KG1 (cell line): ENCODE data around the gene JCHAIN.

Experiments
- DNase-seq: peaks from one replicate; lab custom pipeline; 2025; lab: John Stamatoyannopoulos, UW

JCHAIN gene

DNA sequence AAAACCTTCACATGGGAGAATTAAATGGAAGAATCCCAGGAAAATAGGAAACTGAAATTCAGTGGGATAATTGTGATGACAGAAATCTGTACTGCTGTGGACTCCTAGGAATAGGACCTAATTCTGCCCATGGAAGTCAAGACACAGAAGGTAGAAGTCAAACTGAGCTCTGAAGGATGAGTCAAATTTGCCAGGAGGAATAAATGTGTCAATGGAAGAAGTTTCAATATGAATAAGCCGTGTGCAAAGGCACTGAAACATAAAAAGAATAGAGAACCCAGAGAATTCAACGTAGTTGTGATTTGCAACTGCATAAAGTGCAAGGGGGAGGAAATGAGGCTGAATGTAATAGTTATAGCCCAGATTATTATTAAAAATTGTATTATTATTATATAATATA, 26.1 kb downstream of the JCHAIN start:
- DNase-seq = no peak

DNA sequence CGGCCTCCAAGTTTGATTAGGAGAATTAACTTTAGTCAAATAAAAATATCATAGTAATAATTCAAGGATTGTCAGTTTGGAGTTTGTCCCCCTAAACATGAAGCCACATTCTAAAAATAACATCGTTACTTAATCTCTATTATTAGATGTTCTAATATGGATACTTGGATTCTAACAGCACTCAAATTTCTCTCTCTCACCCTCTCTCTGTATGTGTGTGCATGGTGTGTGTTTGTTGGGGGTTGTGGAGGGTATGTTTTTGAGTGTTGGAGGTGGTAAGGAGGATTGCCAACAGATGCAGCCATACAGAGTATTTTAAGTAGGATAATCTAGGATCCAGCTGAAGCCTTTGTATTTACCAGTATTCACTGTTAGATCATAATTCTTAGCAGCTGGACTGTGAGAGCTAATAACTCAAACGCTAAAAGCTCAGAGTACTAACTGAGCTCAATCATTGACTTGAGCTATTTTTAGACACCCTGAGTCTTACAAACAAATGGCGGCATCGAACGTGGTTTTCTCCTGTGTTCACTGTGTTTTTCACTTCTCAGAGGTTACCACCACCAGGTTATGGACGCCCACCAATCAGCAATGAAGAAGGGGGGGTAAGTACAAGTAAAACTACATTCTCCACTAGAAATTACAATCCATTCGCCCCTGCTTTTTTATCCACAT, 28.9 kb downstream of the JCHAIN start:
- no peak for DNase-seq

DNA sequence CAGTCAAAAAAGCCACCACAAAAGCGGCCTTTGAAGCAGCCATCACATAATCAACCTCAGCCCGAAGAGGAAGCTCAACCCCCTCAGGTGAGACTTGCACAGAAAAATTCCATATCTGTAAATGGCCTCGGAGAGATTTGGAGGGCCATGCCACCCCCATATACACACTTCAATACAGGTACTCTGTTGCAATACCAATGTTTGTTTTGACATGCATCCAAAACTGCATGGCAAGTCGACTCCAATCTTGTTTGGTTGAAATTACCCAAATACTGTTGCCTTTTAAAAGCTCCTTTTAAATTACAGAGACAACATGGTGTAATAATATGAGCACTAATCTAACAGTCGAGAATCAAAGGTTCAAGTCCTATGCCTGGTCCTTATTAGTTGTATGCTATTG, 31.8 kb downstream of the JCHAIN start:
- DNase-seq = no peak

- no peak for DNase-seq
These were observed 34.3 kb downstream of the JCHAIN start for GRCh38 chr4:70632028-70632427.

DNA sequence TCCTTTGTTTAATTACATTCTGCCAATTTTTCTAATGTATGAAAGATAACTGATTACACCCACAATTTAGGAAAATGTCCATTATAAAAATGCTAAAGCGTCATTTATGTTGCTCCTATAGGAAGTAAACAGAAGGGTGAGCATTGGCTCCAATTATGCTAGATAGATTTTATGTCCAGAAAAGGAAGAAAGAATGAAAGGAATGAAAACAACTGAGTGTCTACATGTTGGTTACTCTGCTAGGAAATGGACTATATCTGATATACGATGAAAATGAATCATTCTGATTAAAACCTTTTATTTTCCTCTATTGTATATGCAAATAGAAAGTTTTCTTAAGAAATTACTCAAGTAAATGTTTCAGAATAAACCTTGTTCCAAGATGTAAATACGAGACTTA, 36.1 kb downstream of the JCHAIN start:
- no peak for DNase-seq

DNA sequence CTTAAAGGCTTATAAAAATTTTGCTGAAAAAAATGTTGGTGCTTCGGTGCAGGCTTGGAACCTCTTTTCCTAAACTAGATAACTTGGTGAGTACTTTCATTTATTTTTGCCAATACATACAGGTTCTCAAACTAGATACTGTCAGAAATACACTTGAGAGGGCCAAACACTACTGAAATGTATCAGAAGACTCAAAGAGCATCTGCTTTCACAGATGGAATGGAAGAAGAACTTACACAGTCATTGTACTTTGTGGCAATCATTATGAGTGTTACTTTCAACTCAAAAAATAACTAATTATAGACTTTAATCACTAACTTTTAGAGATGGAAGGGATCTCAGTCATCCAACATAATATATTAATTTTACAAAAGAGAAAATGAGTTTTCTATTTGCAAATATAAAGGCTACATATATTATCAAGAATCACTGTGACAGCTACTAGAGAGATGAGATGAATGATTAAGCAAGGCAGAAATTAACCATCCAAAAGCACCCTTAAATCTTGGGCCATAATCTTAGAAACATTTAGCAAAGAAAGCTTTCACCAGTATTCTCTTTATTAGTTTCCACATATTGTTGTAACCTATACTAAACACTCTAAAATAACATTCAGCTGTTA, 36.7 kb downstream of the JCHAIN start:
- DNase-seq = no peak

- no peak for DNase-seq
These were observed 37.9 kb downstream of the JCHAIN start, which contains the start of gene ENAM for GRCh38 chr4:70628444-70628843. ENAM (plus strand) TSS chr4:70628744; CDS start chr4:70629501, 757 bp downstream.

GRCh38 chr4:70627620-70628019, 38.7 kb downstream of the JCHAIN start:
- no peak for DNase-seq

- no peak for DNase-seq
These were observed 42.0 kb downstream of the JCHAIN start for GRCh38 chr4:70624226-70624793.

- DNase-seq = no peak
These were observed 43.0 kb downstream of the JCHAIN start for GRCh38 chr4:70623323-70623722.

- no peak for DNase-seq
These were observed 46.5 kb downstream of the JCHAIN start for GRCh38 chr4:70619778-70620177.

DNA sequence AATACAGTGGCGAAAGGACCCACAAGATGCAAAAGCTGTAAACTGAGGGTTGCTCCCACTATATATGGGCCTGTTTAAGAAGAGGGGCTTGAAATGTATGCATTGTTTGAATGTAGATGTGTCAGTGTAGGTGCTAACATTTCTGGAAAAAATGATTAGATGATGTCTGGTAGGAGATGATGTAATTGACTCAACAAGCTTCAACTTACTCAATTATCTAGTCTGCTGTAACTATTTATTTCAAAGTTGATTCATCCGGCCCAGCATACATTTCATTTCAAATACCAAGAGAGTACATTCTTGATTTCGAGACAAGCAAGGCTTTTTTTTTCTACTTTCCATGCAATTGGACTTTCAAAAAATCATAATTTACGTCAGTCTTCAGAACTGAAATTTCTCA, 47.0 kb downstream of the JCHAIN start:
- no peak for DNase-seq

DNA sequence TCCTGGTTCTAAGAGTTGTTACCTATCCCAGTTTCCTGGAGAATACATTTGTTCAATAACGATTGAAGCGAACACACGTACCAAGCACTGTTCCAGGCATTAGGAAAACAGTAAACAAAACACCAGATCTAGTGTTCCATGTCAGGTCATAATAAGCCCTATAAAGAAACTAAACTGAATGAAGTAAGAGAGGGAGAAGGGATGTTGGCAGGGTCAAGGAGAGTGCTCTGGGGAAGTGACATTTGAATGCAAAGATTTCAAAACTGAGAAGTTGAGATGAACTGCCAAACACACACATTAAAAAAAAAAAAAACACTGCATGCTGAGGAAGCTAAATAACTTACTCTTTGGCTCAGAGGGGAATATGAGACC, 52.1 kb downstream of the JCHAIN start:
- DNase-seq = no peak

DNA sequence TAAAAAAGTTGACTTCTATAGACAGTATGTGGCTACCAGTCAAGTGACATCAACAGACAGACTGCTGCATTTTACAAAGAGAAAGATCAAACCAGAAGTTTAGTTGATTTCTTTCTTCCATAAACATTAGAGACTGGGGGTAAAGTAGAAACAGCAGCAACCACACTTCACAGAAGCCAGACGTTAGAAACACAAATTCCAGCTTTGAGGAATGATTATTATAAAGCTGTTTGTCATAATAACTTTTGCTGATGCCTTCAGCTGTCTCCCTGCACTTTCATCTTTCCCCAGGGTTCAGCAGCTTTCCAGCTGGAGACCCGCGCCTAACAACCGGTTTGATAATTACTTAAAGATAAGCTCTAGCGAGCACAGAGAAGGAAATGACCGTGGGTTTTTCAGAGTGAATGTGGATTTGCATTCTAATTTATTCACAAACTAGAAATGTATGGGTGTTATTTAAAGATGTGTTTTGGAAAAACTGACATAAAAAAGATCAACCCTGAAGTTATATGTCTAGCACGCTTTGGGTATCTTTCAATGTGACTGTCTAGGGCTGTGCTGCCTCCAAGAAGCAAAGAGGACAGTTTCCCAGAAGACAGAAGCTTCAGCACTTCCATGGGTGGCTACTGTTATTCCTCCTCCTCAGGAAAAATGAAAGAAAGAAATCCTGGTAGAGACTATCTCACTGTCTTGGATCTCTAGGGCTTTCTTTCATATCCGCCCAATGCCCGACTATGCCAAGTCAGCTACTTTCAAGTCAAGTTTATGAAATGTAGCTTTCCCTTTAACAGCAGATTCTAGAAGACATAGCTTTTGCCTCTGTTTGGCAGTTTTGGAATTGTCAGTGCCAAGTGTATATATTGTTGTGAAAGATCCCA, 52.8 kb downstream of the JCHAIN start:
- no peak for DNase-seq

DNA sequence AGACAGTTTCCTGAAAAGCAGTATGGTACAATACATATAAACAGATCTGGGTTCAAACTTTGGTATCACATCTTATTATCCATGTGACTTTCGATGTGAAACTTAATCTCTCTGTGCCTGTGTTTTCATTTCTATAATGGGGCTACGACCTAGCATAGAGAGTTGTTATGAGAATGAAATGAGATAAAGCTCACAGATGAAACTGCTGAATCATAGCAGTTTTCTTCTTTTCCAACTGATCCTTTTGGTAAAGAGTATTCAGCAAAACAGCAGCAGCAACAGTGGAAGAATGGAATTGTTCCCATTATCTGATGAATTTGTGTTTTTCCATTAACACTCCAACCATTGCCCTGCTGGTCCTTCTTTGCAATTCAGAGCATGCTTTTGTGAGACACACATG, 58.0 kb downstream of the JCHAIN start:
- no peak for DNase-seq

DNA sequence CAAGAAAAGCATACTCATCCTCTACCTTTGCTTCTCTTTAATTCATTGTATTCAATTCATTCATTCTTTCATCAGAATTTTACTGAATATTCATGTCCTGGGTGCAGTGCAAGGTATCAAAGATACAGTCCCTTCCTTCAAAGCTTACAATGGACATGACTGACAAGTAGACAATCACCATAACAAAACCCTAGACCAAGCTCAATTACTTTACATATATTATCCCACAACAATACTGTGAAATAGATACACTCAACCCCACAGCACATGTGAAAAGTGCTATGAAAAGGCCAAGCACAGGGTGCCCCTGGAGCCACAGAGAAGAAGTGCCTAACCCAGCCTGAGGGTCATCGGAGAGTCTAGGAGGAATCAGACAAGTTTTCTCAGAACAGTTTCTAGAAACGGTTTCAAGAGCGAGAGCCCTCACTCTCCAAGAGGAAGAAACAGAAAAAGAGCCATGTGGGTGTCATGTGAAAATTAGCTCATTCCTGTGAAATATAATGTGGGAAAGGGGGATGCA, 58.9 kb downstream of the JCHAIN start:
- DNase-seq = no peak

DNA sequence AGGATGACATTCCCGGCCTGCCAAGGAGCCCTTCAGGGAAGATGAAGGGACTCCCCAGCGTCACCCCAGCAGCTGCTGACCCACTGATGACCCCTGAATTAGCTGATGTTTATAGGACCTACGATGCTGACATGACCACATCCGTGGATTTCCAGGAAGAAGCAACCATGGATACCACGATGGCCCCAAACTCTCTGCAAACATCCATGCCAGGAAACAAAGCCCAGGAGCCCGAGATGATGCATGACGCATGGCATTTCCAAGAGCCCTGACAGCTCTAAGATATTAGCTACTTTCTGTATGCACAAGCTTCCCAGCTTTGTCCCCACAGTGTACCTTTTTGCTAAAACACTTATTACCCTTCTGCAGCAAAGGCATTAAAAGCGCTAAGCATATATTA, 59.8 kb downstream of the JCHAIN start:
- DNase-seq = no peak
